Measurements from ENCODE around the gene NR5A1.

Gene NR5A1

DNA sequence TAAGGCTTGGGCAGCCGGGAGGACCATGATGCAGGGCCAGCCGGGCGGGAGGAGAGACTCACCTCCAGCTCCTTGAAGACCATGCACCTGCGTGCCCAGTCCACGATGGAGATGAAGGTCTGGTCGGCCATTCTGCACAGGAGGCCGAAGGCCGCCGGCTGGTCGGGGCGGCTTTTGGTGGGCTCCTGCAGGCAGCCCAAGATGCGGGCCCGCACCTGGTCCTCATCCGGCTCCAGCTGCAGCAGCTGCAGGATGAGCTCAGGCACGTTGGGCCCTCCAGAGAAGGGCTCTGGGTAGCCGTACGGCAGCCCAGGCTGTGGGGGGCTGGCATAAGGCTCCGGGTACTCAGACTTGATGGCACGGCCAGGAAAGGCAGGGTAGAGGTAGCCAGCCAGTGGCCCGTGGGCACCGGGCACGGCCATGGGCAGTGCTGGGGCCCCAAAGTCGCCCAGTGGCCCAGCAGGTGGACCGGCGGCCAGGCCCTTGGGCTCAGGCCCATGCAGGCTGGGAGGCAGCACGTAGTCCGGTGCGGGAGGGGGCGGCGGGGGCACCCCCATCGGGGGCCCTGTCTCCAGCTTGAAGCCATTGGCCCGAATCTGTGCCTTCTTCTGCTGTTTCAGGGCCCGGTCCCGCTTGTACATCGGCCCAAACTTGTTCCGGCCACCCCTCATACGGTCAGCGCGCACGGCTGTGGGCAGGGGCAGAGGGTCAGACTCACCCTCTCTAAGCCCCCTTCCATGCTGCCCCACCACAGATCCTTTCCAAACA, 7.0 kb downstream of the NR5A1 start:
- no peak for FAIRE-seq
- no peak for DNase-seq (ENCODE audit: low spot score)

DNA sequence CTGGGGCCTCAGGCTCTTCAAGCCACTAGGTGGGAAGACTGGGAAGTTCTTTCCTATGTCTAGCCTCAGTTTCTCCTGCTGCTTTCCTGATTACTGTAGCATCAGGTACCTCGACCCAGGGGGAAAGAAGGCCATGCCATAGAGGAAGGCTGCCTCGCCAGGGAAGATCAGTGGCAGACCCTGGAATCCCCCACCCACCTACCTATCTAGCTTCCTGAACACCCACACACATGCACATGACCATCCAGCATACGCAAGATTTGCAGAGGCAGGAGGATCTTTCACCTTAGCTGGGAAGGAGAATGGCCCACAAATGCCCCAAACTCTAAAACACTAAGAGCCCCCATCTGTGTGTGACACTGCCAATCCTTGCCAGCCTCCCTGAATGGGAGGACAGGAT, 8.0 kb downstream of the NR5A1 start:
- DNase-seq (ENCODE audit: low spot score) (no peak), FAIRE-seq (no peak)

DNA sequence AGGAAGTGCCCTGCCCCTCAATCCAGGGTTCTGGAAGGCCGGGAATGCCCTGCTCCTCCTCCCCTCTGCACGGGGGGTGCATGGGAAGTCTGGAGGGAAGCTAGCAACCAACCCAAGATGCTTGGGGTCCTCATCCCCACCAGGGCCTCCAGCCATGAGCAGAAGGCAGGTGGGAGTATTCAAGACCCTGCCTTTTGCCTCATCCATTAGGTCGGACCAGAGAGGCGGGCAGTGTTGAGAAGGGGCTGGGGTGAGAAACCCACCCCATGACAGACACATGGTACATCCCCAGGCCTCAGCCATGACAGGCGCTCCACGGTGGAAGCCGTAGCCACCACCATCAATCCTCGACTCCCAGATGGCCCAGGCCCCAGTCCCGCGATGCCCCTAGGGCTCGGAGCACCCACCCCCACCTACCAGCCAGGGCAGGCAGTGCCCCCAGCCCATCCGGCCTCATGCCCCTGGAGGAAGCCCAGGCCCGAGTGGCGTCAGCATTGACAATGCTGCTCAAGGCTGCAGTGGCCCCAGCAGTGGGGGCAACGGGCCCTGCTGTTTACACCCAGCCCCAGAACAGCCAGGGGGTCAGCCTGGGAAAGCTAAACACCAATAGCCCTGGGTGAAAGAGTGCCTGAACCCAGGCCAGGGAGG, 8.6 kb downstream of the NR5A1 start:
- no peak for FAIRE-seq

DNA sequence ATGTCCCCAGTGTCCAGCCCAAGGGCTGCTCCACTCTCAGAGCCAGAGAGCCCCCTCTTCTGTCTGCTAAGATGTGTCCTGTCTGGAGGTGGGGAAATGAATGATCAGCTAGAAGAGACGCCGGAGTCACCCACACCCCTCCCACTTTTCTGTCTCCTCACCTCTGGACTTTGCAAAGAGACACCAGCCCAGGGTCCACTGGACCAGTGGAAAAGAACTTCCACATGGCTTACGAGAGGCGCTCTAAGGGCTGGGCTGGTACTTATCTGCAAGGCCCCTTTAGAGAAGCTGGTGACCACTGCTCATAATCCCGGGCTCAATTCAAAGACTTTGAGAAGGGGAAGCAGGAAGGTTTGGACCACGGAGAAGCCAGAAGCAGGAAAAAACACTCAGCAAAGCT, 9.2 kb downstream of the NR5A1 start:
- FAIRE-seq (no peak), DNase-seq (ENCODE audit: low spot score) (no peak)

More for the DNA sequence above, 8.6 kb downstream of the NR5A1 start:
- no peak for DNase-seq (ENCODE audit: low spot score)

DNA sequence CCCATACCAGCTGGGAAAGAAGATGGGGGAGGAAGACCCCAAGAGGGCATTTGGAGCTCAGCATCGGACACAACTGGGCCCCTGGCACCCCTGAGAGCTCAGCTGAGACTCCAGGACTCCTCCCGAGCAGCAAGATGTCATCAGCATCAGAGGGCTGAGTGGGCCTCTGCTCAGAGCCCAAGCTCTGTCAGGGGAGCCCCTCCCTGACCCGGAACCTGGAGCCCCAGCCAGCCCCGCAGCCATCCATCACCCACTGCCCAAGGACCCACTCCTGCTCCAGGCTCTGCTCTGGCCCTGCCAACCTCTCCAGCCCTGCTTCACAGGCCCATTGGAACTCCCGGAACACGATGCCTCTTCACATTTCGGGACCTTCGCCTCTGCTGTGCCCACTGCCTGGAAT, 9.8 kb downstream of the NR5A1 start:
- FAIRE-seq (no peak), DNase-seq (ENCODE audit: low spot score) (no peak)

DNA sequence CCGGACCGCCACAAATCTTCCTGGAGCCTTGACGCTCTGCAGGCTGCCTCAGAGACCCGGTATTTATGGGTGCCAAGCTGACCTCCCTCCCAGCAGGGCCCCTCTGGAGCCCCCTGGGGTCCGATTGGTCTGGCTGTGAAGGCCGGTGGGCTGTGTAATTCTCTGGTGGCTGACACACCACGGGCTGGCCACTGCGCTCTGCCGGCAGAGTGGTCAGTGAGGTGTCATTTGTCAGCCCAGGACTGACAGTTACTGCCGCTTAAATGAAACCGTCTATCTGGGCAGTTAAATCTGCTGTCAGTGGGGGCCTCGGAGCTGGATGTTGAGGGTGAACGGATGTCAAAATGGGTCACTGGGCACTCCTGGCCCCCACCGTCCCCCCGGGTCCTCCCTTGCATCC, 10.7 kb downstream of the NR5A1 start:
- DNase-seq (ENCODE audit: low spot score) (no peak), FAIRE-seq (no peak)

DNA sequence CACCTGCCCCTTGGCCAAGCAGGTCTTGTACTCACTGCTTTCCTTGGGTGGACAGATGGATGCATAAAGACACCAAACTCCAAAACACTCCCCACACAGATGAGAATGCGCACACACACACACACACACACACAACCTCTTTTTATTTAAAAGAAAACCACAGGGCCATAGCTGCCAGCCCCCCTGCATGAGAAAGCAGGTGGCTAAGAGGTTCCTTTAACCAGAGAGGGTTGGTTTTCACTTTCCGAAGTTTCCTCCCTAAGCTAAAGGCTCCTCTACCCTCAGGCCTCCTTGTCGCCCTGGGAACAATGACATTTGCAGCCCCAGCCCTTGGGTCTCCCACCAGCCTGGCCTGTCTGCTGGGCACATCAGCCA, 11.1 kb downstream of the NR5A1 start:
- DNase-seq (ENCODE audit: low spot score) (no peak), FAIRE-seq (no peak)

DNA sequence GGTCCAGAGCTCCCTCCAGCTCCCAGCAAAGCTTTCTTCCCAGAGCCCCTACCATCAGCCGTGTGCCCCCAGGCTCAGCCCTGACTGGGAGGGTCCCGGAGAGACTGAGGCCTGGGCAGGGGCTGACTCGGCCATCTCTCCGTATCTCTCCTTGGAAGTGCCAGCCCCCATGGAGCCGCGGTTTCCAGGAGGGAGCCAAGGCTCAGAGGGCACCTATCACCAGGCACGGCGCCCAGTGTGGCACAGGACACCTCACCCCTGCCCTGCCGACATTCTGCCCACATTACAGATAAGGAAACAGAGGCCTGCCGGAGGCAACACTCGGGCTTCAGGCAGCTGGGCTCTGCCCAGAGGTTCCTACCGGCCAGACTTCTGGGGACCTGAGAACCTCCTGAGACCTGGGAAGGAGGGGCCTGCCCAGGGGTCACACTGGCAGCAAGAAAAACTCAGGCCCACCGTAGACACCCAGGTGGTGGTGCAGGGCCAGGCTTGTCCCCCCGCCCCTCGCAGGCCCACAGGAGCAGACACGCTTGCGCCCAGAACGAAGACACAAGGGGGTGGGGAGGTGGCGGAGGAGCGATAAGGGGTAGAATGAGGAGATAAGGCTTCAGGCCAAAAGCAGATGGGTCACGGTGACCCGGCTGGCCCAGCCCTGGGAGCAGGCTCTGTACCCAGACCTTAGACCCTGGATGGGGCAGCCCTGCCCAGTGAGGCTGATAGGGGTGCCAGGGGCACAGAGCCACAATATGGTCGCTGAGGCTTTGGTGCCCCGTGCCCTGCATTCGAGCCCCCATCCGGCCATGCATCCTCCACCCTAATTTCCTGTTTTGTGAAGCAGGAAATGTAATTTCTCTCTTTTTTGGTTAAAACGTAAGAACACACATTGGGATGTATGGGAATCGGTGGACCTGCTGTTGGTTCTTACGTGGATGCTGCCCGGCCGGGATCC, 11.8 kb downstream of the NR5A1 start:
- FAIRE-seq = no peak

DNA sequence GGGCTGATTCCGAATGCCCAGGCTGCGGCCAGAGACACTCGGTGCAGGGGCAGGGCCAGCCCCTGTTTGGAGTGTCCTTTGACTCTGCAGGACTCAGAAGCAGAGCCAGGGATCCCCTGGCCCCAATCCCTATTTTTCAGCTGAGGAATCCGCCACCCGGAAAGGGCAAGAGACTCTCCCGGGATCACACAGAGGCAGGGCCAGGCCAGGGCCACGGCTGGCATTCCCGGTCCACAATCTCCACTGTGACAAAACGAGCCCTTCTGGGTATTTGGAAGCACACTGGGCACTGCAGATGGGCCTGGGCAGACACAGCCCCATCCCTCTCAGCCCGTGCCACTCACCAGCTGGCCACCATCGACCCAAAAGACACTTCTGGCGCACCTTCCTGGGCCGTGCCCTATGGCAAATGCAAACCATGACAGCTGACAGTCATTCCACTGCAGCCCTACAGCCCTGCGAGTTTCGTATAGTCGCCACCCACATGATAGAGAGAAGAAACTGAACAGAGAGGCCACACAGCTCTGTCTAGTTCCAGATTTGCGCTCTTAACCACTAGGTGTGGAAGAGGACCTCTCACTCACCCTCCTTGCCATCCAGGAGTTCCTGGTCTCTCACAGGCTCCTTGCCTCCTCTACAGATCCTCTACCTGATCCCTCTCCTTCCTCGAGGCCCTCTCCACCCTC, 13.3 kb downstream of the NR5A1 start:
- DNase-seq (ENCODE audit: low spot score) = no peak
- FAIRE-seq = no peak

More for the DNA sequence above, 11.8 kb downstream of the NR5A1 start:
- no peak for DNase-seq (ENCODE audit: low spot score)

DNA sequence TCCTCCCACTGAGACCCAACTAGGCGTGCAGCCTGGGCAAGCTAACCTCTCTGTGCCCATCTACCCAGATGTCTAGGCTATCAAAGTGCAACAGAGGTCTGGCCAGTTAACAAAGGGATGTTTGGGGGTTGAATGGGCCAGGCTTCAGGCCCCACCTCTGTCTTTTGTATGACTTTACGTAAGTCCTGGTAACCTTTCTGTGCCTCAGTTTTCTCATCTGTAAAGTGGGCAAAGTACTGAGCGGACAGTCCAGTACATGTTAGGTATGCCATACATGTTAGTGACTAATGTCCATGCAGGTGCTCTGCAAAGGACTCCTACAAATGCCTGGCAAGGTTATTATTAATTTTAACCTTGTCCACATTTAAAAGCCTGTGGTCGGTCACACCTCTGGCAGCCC, 14.0 kb downstream of the NR5A1 start:
- no peak for DNase-seq (ENCODE audit: low spot score)
- FAIRE-seq = no peak

DNA sequence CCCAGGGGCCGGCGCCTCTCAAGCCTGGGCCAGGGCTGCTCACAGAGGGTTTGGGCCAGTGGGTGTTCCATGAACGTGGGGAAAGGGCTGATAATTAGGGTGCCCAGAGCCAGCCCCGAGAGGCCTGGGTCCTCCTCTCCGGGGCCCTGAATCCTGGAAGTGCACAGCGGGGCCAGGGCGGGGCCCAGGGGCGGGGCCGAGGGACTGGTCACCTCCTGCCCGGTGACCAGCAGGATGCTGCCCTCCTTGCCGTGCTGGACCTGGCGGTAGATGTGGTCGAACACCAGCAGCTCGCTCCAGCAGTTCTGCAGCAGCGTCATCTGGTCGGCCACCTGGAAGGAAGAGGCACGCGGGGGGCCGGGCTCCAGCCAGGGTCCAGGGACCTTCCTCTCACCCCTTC, 14.4 kb downstream of the NR5A1 start:
- DNase-seq (ENCODE audit: low spot score) (no peak), FAIRE-seq (no peak)

DNA sequence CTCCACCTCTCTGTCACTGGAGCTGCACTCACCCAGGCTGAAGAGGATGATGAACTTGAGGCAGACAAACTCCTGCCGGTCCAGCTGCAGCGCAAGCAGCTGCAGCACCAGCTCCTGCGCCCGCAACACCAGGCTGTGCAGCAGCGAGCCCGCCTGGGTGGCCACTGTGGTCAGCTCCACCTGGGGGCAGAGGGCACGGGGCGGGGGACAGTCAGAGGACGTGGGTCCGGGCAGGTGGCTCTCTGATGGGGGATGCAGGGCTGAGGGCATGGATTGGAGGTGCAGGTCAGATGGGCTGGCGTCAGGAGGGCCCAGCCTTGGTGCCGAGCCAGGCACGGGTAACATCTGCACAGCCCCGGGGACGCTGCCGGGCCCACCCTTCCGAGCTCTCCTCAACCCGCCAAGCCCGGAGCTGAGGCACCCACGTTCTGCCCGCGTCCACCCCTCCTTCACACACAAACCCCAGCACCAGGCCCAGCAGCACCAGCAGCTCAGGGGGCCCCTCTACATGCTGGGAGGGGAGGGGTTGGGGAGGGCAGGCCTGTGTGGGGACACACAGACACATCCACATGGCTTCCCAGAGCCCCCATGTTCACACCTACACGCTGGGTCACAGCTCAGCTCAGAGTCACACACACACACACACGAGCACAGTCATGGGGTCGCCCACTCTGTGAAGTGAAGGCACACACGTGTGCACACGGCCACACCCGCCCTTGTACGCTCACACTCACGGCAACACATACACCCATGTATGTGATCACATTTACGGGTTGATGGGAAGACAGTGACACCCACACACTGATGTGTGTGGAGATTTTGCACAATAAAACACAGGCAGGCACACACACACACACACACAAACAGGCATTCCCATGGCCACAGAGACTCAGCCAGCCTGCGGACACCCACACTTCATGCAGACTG, 15.9 kb downstream of the NR5A1 start:
- FAIRE-seq (no peak), DNase-seq (ENCODE audit: low spot score) (no peak)

DNA sequence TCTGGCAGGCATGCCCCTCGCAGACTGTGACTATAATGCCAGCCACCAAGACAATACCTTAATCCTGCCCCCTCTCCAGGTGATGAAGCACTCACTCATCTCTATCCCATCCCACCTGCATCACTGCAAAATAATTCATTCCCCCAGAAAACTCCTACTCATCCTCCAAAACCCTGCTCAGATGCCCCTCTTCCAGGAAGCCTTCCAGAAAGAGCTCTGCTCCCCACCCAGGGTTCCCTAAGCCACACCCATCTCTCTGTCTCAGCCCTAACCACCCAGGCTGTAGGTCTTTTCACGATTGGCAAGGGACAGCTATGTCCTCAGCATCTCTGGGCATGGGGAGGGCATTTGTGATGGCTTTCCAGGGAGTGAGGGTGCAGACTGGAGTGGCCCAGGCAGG, 17.2 kb downstream of the NR5A1 start:
- no peak for DNase-seq (ENCODE audit: low spot score)
- FAIRE-seq = no peak

DNA sequence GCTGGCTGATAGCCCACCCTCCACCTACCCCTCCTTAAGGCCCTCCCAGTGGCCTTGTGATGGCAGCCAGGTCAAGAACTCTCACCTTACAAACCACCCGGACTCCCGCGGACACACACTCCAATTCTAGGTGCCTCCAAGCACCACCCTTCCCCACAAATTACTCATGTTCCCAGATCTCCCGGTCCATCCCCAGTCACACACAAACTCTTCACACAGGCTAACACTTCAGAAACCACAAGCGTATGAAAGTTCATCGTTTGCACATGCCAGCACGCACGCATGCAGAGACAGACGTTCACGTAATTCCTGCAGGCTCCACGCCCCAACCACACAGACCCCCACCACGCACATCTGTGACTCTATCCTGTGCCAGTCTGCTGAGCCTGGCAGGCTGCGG, 18.0 kb downstream of the NR5A1 start:
- FAIRE-seq (no peak), DNase-seq (ENCODE audit: low spot score) (no peak)

DNA sequence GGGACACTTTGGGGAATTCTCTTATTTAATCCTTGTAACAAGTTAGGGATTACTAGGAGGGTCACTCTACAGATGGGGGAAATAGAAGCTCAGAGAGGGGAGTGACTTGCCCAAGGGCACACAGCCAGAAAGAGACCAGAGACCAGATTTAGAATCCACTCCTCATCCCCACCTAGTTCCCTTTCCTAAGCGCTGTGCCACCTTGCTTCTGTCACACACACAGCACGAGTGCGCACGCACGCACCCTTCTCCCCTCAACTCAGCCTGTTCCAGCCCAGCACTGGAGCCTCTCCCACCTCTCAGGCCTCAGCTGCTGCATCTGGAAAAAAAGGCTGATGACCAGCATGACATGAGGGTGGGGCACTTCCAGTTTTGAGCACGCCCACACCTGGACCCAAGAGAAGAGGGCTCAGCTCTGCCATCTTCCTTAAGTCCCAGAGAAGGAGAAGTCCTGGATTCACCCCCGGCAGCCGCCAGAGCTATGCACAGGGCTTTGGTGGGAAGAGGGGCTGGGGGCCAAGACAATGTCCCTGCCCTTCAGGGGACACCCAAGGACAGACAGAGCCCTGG, 18.5 kb downstream of the NR5A1 start:
- DNase-seq (ENCODE audit: low spot score) (no peak), FAIRE-seq (no peak)

DNA sequence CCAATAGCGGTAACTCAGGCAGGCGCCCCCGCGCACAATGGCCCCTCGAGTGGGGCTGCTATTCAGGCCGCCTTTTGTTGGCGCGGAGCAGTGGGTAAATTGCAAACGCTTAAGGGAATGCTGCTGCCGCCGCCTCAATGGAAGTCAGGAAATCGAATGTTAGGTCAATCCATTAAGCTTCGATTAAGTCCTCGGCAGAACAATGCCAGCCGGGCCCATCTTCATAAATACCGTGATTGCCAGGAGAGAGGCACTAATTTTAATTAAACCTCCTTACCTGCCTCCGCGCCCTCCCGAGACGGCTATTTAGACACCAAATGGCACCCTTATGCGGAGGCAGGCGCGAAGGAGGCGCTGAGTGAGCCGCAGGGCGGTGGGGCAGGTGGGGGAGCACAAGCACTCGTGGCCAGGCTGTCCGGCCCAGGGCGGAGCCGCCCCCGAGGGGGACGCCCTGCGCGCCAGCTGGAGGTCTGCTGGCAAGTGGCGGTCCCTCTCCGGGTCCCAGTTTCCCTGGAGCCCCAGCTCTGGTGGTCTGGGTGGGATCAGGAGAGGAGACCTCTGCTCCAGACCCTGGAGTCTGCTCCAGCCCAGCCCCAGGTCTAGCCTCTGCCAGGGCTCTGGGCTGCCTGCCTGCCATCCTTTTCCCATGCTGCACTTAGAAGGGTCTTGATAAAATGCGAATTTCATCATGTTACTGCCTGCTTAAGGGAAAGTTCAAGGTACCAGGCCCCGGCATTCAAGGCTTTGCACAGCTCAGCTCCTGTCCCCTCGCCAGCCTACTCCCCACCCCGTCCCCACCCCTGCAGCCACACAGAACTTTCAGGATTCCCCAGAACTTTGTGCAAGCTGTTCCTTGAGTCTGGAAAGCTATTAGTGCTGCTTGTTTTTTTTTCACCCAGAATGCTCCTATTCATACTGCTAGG, 19.7 kb downstream of the NR5A1 start:
- FAIRE-seq = no peak
- no peak for DNase-seq (ENCODE audit: low spot score)

DNA sequence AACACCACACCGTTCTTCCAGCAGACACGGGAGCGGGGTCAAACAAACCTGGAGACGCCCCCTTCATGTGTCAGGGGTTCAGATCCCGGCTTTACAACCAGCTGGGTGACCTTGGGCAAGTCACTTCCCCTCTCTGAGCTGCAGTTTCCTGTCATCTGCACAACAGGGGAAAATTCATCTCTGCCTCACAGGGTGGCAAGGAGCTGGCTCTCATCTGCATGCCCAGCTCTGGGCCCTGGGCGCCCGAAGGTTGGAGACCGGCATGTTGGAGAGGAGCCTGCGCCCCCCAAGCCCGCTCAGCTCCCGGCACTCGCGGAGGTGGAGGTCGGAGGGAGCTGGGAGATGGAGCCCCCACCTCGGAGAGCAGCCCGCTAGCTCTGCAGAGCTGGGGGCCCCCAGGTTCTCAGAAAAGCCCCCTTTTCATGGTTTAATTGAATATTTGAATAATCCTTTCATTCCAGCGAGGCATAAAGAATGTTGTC, 20.4 kb downstream of the NR5A1 start:
- FAIRE-seq (no peak), DNase-seq (ENCODE audit: low spot score) (no peak)

DNA sequence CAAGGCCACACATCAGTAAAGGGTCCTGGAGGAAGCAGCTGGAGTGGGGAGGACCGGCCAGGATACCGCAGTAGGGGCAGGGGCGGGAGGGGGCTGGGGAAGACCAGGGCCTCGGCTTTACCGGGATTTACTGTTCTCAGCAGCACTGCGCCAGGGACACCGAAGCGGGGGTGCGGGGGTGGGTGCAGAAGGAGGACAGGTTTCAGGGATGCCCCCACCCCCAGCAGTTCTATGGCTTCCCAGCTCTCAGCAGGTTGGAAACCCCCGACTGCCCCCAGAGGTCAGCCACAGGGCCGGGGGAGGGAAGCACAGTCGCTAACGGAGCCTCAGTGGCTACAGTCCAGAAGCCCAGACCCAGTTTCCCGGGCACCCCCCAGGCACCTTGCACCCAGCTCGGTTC, 21.3 kb downstream of the NR5A1 start:
- no peak for DNase-seq (ENCODE audit: low spot score)
- no peak for FAIRE-seq

DNA sequence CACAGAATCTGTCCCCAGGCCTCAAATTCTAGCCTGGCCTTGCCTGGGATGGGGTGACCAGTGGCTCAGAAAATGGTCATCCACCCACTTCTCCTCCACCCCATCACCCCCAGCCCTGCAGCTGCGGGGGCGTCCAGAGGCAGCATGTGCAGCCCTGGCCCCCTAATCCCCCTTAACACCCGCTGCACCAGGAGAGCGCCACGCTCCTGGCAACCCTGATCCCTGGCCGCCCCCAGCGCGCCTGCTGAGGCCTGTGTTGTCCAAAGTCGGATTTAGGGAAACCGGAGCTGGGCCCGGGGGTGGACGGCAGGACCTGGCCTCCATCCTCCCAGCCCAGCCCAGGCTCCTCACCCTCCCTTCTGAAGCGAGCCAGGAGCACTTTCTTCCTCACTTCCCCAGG, 22.0 kb downstream of the NR5A1 start:
- no peak for DNase-seq (ENCODE audit: low spot score)

More for the DNA sequence above, 22.0 kb downstream of the NR5A1 start:
- FAIRE-seq = no peak
